Dermis blood vessel endothelial cell (primary cell): ENCODE results near the gene ZFAND3. TPM values are rescaled to one million over a fixed set of nuclear protein-coding genes. Genes with fewer than 3 reads are reported as not detected.

Source experiments
- DNase-seq: peaks from one replicate; pipeline ENCODE4 v3.0.0; 2010
- total RNA-seq: library from RNA; depleted of rRNA; stranded (reverse); fragments of >200 nt; gene quantifications from 2 replicates; pipeline ENCODE4 v1.2.3, GENCODE V29; 2014

The ZFAND3 gene
- total RNA-seq, 1 donor from 2014 or later: 16.7 TPM

GRCh38 chr6:38193481-38194281 is 374.2 kb downstream of the ZFAND3 start:
- DNase-seq: peak; percentile 64

GRCh38 chr6:38194282-38194572 is 374.7 kb downstream of the ZFAND3 start:
- no peak for DNase-seq

- DNase-seq: no peak
Measured at GRCh38 chr6:38194589-38194988, 375.1 kb downstream of the ZFAND3 start.

GRCh38 chr6:38195113-38195635 is 375.6 kb downstream of the ZFAND3 start:
- DNase-seq: no peak

GRCh38 chr6:38198219-38198618 is 378.7 kb downstream of the ZFAND3 start:
- DNase-seq: no peak

Other genes starting within 250 kb of the ZFAND3 start
- gene MDGA1, start 121.8 kb upstream of the ZFAND3 start, total RNA-seq: 0.88 and 1.4 TPM in 2 replicates